WTC11 (cell line): ENCODE results near the gene RAB17.

Experiments
- CREB1 ChIP-seq: sonication (generic); formaldehyde crosslinking; IDR thresholded peaks from 2 replicates; pipeline ENCODE4 v1.8.0; 2023; ENCODE audit warnings: mild to moderate bottlenecking, missing genetic modification reagents
- ELF4 ChIP-seq: sonication (generic); formaldehyde crosslinking; IDR thresholded peaks from 2 replicates; pipeline ENCODE4 v1.8.1; 2022; ENCODE audit warnings: low read depth, mild to moderate bottlenecking, moderate library complexity, missing genetic modification reagents
- ETV6 ChIP-seq: sonication (generic); formaldehyde crosslinking; IDR thresholded peaks from 2 replicates; pipeline ENCODE4 v1.8.1; 2022; ENCODE audit warnings: mild to moderate bottlenecking, missing genetic modification reagents
- GABPB1 ChIP-seq: sonication (generic); formaldehyde crosslinking; IDR thresholded peaks from 2 replicates; pipeline ENCODE4 v1.8.1; 2023; ENCODE audit warnings: mild to moderate bottlenecking, missing genetic modification reagents
- JUN ChIP-seq: sonication (generic); formaldehyde crosslinking; IDR thresholded peaks from 2 replicates; pipeline ENCODE4 v1.8.0; 2023; ENCODE audit warnings: mild to moderate bottlenecking, missing genetic modification reagents
- NR2C2 ChIP-seq: sonication (generic); formaldehyde crosslinking; IDR thresholded peaks from 2 replicates; pipeline ENCODE4 v1.8.0; 2022; ENCODE audit warnings: mild to moderate bottlenecking, missing genetic modification reagents
- SMAD3 ChIP-seq: sonication (generic); formaldehyde crosslinking; IDR thresholded peaks from 2 replicates; pipeline ENCODE4 v1.8.0; 2022; ENCODE audit warnings: missing genetic modification reagents, mild to moderate bottlenecking, borderline replicate concordance
- TF ChIP-seq, protein P1 (sequence below): fragments of 200-600 bp; IDR thresholded peaks from 2 replicates; pipeline ENCODE4 v1.8.0; 2022; ENCODE audit warnings: antibody characterized with exemption
- TF ChIP-seq, protein P2 (sequence below): sonication (generic); formaldehyde crosslinking; IDR thresholded peaks from 2 replicates; pipeline ENCODE4 v1.8.1; 2023; ENCODE audit warnings: mild to moderate bottlenecking, missing genetic modification reagents, moderate library complexity
- TF ChIP-seq, protein P3 (sequence below): sonication (generic); formaldehyde crosslinking; IDR thresholded peaks from 2 replicates; pipeline ENCODE4 v1.8.1; 2022; ENCODE audit warnings: low read depth, missing genetic modification reagents, borderline replicate concordance

DNA sequence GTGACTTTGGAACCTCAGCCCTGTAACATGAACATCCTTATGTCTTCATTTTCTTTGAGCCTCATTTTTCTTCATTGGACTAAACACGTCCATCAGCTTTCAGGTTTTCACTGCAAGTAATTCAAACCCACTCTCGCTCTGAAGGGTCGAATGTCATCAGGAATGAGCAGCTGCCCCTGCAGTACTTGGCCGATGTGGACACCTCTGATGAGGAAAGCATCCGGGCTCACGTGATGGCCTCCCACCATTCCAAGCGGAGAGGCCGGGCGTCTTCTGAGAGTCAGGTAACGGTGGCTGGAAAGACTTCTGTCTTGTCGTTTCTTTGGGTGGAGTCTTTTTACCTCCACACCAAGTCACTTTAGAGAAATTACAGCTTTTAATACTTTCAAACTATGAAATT lies 63.3 kb downstream of the RAB17 start:
- TF ChIP-seq GABPB1 (CRISPR knock-in tag): no peak
- TF ChIP-seq, protein P1, sequence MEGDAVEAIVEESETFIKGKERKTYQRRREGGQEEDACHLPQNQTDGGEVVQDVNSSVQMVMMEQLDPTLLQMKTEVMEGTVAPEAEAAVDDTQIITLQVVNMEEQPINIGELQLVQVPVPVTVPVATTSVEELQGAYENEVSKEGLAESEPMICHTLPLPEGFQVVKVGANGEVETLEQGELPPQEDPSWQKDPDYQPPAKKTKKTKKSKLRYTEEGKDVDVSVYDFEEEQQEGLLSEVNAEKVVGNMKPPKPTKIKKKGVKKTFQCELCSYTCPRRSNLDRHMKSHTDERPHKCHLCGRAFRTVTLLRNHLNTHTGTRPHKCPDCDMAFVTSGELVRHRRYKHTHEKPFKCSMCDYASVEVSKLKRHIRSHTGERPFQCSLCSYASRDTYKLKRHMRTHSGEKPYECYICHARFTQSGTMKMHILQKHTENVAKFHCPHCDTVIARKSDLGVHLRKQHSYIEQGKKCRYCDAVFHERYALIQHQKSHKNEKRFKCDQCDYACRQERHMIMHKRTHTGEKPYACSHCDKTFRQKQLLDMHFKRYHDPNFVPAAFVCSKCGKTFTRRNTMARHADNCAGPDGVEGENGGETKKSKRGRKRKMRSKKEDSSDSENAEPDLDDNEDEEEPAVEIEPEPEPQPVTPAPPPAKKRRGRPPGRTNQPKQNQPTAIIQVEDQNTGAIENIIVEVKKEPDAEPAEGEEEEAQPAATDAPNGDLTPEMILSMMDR: no peak
- TF ChIP-seq SMAD3 (CRISPR knock-in tag): no peak
- no peak for TF ChIP-seq ETV6
- TF ChIP-seq NR2C2 (CRISPR knock-in tag): no peak
- no peak for TF ChIP-seq JUN (CRISPR knock-in tag)
- TF ChIP-seq, protein P2, sequence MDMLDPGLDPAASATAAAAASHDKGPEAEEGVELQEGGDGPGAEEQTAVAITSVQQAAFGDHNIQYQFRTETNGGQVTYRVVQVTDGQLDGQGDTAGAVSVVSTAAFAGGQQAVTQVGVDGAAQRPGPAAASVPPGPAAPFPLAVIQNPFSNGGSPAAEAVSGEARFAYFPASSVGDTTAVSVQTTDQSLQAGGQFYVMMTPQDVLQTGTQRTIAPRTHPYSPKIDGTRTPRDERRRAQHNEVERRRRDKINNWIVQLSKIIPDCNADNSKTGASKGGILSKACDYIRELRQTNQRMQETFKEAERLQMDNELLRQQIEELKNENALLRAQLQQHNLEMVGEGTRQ (CRISPR knock-in tag): no peak
- no peak for TF ChIP-seq CREB1
- TF ChIP-seq, protein P3, sequence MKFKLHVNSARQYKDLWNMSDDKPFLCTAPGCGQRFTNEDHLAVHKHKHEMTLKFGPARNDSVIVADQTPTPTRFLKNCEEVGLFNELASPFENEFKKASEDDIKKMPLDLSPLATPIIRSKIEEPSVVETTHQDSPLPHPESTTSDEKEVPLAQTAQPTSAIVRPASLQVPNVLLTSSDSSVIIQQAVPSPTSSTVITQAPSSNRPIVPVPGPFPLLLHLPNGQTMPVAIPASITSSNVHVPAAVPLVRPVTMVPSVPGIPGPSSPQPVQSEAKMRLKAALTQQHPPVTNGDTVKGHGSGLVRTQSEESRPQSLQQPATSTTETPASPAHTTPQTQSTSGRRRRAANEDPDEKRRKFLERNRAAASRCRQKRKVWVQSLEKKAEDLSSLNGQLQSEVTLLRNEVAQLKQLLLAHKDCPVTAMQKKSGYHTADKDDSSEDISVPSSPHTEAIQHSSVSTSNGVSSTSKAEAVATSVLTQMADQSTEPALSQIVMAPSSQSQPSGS (CRISPR knock-in tag): no peak
- no peak for TF ChIP-seq ELF4 (CRISPR knock-in tag)
